Epithelial cell of proximal tubule (primary cell): ENCODE results near the gene ANKRD40CL. TPM values are rescaled to one million over a fixed set of nuclear protein-coding genes. Genes with fewer than 3 reads are reported as not detected.

Experiments used
- DNase-seq: peaks from one replicate; pipeline ENCODE4 v3.0.0-alpha.2; 2011; ENCODE audit warnings: low read depth
- H3K4me3 ChIP-seq: 2 replicates; pipeline ENCODE4 v1.5.1; 2011; ENCODE audit warnings: low read depth, mild to moderate bottlenecking, low read length
- total RNA-seq: library from RNA; depleted of rRNA; stranded (reverse); fragments of >200 nt; gene quantifications from 2 replicates; pipeline ENCODE4 v1.2.3, GENCODE V29; 2015
- TF ChIP-seq, protein P1 (sequence below): conservative IDR thresholded peaks from 2 replicates; pipeline ENCODE4 v1.5.1; 2012; ENCODE audit warnings: low read depth, mild to moderate bottlenecking, low read length

Gene ANKRD40CL
- total RNA-seq, 1 donor from 2014 or later, result not detected

DNA sequence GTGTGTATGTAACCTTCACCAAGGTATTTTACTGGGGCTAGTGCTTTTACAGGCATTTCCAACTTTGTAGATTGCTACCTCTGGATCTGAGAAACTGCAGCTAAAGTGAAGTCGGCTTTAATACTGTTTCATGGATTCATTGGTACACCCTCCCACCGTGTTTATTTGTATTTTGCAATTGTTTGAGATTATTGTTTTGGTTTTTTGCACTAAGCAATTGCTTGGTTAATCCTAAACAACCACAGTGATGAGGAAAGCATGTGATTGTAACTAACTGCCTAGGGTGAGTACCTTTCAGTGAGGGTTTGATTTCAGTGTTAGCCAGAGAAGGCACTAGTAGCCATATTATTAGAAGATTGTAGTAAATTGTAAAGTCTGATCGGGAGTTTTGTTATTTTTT, 44.6 kb downstream of the ANKRD40CL start:
- H3K4me3 ChIP-seq, result peak overlapping the region; percentile 95
- TF ChIP-seq, protein P1, sequence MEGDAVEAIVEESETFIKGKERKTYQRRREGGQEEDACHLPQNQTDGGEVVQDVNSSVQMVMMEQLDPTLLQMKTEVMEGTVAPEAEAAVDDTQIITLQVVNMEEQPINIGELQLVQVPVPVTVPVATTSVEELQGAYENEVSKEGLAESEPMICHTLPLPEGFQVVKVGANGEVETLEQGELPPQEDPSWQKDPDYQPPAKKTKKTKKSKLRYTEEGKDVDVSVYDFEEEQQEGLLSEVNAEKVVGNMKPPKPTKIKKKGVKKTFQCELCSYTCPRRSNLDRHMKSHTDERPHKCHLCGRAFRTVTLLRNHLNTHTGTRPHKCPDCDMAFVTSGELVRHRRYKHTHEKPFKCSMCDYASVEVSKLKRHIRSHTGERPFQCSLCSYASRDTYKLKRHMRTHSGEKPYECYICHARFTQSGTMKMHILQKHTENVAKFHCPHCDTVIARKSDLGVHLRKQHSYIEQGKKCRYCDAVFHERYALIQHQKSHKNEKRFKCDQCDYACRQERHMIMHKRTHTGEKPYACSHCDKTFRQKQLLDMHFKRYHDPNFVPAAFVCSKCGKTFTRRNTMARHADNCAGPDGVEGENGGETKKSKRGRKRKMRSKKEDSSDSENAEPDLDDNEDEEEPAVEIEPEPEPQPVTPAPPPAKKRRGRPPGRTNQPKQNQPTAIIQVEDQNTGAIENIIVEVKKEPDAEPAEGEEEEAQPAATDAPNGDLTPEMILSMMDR, result no peak
- no peak for DNase-seq

DNA sequence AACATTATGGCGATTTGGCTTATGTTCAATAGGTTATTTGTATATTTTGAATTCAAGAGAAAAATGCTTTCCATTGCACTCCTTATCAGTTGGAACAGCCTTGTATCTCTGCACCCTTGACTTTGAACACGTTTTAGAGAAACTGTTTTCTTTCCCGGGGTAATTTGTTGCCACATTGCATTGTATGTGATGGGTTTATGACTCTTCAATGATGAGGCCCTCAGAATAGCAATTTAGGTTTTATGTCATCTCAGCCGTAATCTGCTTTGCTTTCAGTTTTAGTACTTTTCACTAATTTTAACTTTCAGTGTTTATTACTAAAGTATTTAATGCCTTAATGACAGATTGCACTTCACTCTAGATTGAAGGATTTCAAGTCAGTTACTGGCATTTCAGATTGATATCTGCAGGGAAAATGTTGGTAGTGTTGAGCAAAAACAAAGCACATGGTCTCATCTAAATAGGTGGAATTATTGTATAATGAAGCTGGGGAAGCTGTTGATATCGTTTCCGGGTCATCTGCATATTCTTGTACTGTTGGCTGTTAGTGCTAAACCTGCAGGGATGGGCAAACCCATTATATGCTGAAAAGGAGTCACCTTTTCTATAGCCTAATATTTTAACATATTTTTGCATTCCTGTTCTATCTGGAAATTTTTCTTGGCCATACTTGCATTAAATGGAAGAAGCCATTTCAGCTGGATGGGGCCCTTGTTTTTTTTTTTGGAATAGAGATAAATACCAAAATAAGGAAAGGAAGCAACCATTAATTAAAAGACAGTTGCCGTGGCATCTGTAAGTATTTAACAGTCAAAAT, 45.9 kb downstream of the ANKRD40CL start:
- DNase-seq, result no peak
- H3K4me3 ChIP-seq, result peak overlapping the region; percentile 95
- TF ChIP-seq, protein P1, result no peak

DNA sequence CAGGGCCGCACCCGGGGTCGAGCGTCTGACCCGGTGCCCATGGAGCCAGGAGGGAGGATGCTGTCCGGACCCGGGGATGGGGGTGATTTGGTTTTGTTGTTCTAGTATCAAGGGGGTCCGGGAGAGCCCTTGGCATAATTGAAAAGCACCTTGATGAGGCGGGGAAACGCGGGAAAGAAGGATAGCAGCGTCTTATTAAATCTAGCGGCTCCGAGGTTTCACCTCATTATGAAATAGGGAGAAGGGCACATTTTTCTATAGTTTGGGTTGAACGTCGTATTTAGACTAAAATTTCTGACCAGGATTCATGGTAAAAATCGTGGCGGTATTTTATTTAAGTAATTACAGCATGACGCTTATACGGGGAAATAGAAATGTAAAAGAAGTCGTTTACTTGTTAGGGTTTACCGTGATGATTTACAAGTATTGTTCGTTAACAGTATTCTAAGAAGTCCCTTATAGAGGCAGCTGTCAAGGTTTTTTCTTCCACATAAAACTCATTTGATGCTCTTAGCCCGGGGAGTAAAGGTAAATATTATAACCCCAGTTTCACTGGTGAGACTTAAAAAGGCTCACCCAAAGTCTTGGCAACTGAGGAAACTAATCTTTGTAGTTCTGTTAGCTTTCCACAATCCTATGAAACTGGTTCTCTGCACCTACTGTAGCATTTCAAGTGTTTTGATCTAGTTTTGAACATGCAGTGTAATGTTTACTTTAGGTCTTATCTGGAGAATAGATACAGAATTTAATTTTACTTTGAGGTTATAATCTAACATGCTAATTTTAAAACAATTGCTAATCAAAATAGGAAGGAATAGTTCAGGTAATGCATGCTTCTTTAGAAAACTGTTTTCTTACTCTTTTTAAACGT, 47.2 kb downstream of the ANKRD40CL start:
- peak overlapping the region; percentile 95 for H3K4me3 ChIP-seq
- no peak for DNase-seq
- TF ChIP-seq, protein P1, result no peak

DNA sequence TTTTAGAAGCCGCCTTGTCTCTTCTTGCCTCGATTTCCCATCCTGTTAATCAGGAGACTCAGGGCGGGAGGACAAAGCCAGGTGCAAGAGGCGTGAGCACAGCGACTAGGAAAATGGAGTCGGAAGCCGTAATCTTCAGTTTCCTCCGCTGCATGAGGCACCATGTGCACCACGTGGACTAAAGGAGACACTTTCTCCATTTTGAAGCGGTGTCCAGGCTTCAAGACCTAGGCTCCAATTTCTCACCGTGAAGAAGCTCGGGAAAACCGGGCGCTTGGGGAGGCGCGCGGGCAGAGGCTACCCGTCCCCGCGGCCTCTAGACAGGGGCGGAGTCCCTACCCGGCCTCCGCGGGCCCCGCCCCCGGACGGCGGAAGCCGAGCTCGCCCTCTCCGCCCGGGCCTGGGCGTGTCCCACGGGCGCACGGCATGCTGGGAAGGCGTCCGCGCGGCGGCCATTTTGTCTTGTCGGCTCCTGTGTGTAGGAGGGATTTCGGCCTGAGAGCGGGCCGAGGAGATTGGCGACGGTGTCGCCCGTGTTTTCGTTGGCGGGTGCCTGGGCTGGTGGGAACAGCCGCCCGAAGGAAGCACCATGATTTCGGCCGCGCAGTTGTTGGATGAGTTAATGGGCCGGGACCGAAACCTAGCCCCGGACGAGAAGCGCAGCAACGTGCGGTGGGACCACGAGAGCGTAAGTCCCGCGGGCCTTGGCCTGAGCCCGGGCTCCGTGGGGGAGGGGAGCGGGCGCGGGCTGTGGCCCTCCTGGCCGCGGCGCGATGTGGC, 48.0 kb downstream of the ANKRD40CL start, which contains the start of gene LUC7L3:
TSS of gene LUC7L3 (plus strand) at position 460 of the 780 bp plus-strand sequence. CDS start at position 590, 130 bp downstream.
- TF ChIP-seq, protein P1, result no peak
- DNase-seq, result no peak
- H3K4me3 ChIP-seq, result peak within 1 kb of the TSS; percentile 95

DNA sequence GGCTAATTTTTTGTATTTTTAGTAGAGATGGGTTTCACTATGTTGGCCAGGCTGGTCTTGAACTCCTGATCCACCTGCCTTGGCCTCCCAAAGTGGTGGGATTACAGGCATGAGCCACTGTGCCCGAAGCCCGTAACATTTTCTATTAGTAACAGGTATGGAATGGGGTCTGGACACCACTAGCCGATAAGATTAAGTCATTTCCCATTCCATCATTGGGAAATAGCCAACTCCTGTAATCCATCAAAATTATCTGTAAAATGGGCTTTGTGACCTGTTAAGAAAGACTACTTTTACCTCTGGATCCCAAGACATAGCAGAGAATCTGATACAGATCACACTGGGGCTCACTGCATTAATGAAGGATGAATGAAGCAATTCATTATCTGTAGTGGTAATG, 51.8 kb downstream of the ANKRD40CL start:
- TF ChIP-seq, protein P1, result no peak
- no peak for DNase-seq
- H3K4me3 ChIP-seq, result no peak overlapping the region

DNA sequence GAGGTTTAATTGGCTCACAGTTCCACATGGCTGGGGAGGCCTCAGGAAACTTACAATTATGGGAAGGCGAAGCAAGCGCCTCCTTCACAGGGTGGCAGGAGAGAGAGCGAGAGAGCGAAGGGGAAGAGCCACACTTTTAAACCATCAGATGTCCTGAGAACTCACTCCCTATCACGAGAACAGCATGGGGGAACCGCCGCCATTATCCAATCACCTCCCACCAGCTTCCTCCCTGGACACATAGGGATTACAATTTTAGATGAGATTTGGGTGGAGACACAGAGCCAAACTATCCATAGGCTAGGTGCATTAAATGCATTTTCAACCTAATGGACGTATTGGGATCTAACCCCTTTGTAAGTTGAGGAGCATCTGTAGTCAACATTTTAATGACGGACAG, 54.7 kb downstream of the ANKRD40CL start:
- TF ChIP-seq, protein P1, result no peak
- no peak for DNase-seq
- no peak overlapping the region for H3K4me3 ChIP-seq
